Thyroid gland (tissue), 4 donors: ENCODE data around the gene JAG2. TPM values are rescaled to one million over a fixed set of nuclear protein-coding genes. Genes with fewer than 3 reads are reported as not detected.

ENCODE experiments used
- DNase-seq, 2 donors: peaks; one replicate each; pipeline ENCODE4 v3.0.0-alpha.2; 2019
- H3K27ac ChIP-seq, 3 donors: fragments of 200-600 bp; sonication (generic); 1 replicate in 2 of 3; 2 replicates in 1 of 3; pipeline ENCODE4 v1.5.1; 2016 to 2019; ENCODE audit warnings: mild to moderate bottlenecking in 1 of 3, moderate library complexity in 1 of 3
- H3K27me3 ChIP-seq: fragments of 200-600 bp; sonication (generic); one replicate; pipeline ENCODE4 v1.5.1; 2019
- H3K36me3 ChIP-seq, 2 donors: fragments of 200-600 bp; sonication (generic); one replicate each; pipeline ENCODE4 v1.5.1; 2016 to 2019
- H3K4me1 ChIP-seq, 2 donors: fragments of 200-600 bp; sonication (generic); one replicate each; pipeline ENCODE4 v1.5.1; 2017 to 2019
- H3K4me3 ChIP-seq, 3 donors: fragments of 200-600 bp; sonication (generic); replicated peaks in 1 of 3; 1 replicate in 2 of 3; 2 replicates in 1 of 3; pipeline ENCODE4 v1.5.1; 2016; ENCODE audit warnings: mild to moderate bottlenecking in 1 of 3
- H3K9me3 ChIP-seq: fragments of 200-600 bp; sonication (generic); one replicate; pipeline ENCODE4 v1.5.1; 2017
- CTCF ChIP-seq, 6 experiments: fragments of 200-600 bp in 3 of 6; fragments of 450-650 bp in 3 of 6; sonication (generic) in 3 of 6; IDR thresholded peaks; one replicate each; pipeline ENCODE4 v1.5.1; 2016 to 2019; ENCODE audit warnings: antibody characterized with exemption in 6 of 6, mild to moderate bottlenecking in 2 of 6, inconsistent platforms in 1 of 6, moderate library complexity in 1 of 6
- POLR2A ChIP-seq, 2 donors: fragments of 450-650 bp; IDR thresholded peaks; one replicate each; pipeline ENCODE4 v1.6.1; 2017; ENCODE audit warnings: antibody characterized with exemption in 2 of 2, mild to moderate bottlenecking in 2 of 2, moderate library complexity in 1 of 2
- WGBS, 2 donors: methylation state at CpG; one replicate each; pipeline ENCODE4 v1.1.5; 2017; 5-methylcytosine and 5-hydroxymethylcytosine counted together
- intact Hi-C: fragments of 100-400 bp; cut with DNase I; formaldehyde crosslinking; loops from one replicate; pipeline ENCODE4 v1.15.1; 2023
- total RNA-seq, 4 donors: library from RNA; depleted of rRNA; stranded (reverse); fragments of >200 nt; gene quantifications; one replicate each; pipeline ENCODE4 v1.2.3, GENCODE V29; 2016

JAG2 gene
- total RNA-seq, 4 donors from 2014 or later, result 3.9 to 10.7 (median 5.2) TPM

DNA sequence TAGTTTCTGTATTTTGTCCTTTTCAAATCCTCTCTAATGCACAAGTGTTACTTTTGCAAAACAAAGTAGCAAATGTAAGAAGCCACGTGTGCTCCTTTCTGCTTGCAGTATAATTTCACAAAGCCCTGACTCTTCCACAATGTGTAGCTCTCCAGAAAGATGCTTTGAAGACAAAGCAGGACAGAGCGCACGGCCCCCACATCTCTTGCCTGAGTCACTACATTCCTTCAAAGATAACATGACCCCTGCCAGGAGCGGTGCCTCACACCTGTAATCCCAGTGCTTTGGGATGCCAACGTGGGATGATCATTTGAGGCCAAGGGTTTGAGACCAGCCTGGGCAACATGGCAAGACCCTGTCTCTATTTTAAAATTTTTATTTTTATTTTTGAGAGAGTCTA is 40.5 kb downstream of the JAG2 start:
- no peaks in the 10 kb centered on the region for H3K9me3 ChIP-seq
- H3K4me3 ChIP-seq, result no peak overlapping the region
- no peaks in the 10 kb centered on the region for H3K27me3 ChIP-seq
- TF ChIP-seq CTCF (IDR thresholded peaks at IDR 0.05) (no peak), POLR2A (IDR thresholded peaks at IDR 0.05) (no peak)
- DNase-seq, result no peak
- 54 to 64% methylated on average over 5 of the region's 5 CpGs for WGBS, 2 donors
- H3K4me1 ChIP-seq, result no peaks in the 10 kb centered on the region
- intact Hi-C loops, result no loop called here
- no peaks in the 10 kb centered on the region for H3K36me3 ChIP-seq
- no peak overlapping the region for H3K27ac ChIP-seq

- H3K27ac ChIP-seq, result no peak overlapping the region
- intact Hi-C loops, result no loop called here
- no peaks in the 10 kb centered on the region for H3K9me3 ChIP-seq
- no peaks in the 10 kb centered on the region for H3K4me1 ChIP-seq
- TF ChIP-seq CTCF (IDR thresholded peaks at IDR 0.05) (no peak), POLR2A (IDR thresholded peaks at IDR 0.05) (no peak)
- DNase-seq, result no peak
- H3K4me3 ChIP-seq, result no peak overlapping the region
- 75 to 78% methylated on average over 8 to 9 of the region's 9 CpGs for WGBS, 2 donors
- H3K27me3 ChIP-seq, result no peaks in the 10 kb centered on the region
- no peaks in the 10 kb centered on the region for H3K36me3 ChIP-seq
Observed at GRCh38 chr14:105126981-105127329, 41.6 kb downstream of the JAG2 start.

DNA sequence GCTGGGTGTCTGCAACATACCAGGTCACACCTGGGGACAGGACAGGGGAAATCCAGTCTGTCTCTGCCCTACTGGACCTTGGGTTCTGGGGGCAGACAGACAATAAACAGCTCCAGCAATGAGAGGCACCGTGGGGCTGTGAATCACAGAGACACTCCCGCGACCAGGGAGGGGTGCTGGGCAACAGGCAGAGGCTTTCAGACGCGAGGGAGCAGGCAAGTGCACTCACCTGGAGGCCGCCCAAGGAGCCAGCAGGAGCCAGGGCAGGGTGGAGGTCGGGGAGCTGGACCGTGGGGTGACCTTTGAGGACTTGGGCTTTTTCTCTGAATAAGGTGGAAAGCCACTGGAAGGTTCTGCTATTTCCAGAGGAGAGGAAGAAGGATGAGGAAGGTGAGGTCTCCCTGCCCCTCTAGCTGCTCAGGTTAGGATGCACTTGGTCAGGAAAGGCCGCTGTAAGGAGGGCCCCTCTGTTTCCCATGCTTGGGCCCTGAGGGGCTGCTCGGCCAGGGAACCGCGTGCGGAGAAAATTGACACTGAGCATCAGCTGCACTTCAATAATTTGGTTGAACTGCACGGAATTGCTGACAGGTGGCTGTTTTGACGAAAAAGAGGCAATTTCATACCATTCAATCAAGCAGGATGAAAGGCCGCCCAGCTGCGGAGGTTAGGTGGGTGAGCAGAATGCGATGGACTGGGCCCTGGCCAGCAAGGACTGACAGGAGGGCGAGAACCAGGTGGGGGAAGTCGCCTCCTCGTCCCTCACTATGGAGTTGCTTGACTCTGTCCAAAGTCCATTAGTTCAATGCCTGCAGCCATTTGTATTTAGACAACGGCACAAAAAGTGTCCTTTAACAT is 42.2 kb downstream of the JAG2 start:
- intact Hi-C loops, result no loop called here
- H3K36me3 ChIP-seq, result no peaks in the 10 kb centered on the region
- WGBS, 2 donors, result 71 to 72% methylated on average over 20 to 22 of the region's 22 CpGs

DNA sequence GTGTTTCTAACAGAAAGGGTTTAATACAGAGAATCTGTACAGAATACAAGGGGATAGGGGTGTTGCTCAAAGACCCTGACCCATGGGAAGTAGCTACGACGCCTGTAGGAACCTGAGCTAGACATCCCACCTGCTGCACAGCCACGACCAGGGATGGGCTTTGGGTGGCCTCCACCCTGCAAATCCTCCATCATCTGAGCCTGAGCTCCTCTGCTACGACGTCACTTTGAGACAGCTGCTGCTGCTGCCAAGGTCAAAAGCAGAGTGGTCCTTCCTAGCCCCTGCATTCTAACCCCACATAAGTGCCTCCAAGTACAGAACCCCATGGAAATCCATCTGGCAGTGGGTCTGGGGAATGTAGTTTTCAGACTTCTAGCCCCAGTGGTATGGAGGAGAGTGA is 43.8 kb downstream of the JAG2 start:
- WGBS, 2 donors, result 78 to 85% methylated on average over 5 of the region's 5 CpGs
- no peak for DNase-seq
- intact Hi-C loops, result no loop called here
- H3K27ac ChIP-seq, result no peak overlapping the region
- H3K27me3 ChIP-seq, result no peaks in the 10 kb centered on the region
- no peaks in the 10 kb centered on the region for H3K4me1 ChIP-seq
- H3K36me3 ChIP-seq, result no peaks in the 10 kb centered on the region
- no peaks in the 10 kb centered on the region for H3K9me3 ChIP-seq
- no peak overlapping the region for H3K4me3 ChIP-seq
- TF ChIP-seq POLR2A (IDR thresholded peaks at IDR 0.05) (no peak), CTCF (IDR thresholded peaks at IDR 0.05) (no peak)

More for the DNA sequence above, 42.2 kb downstream of the JAG2 start:
- Histone ChIP-seq H3K4me1 (no peaks in the 10 kb centered on the region), H3K9me3 (no peaks in the 10 kb centered on the region), H3K27me3 (no peaks in the 10 kb centered on the region), H3K27ac (no peak overlapping the region), H3K4me3 (no peak overlapping the region)
- TF ChIP-seq CTCF (IDR thresholded peaks at IDR 0.05), result no peak
- TF ChIP-seq POLR2A (IDR thresholded peaks at IDR 0.05), result no peak
- no peak for DNase-seq

- no peak for TF ChIP-seq CTCF (IDR thresholded peaks at IDR 0.05)
- no peak for TF ChIP-seq POLR2A (IDR thresholded peaks at IDR 0.05)
- no peak overlapping the region for H3K27ac ChIP-seq
- H3K4me1 ChIP-seq, result no peaks in the 10 kb centered on the region
- no peak for DNase-seq
- H3K27me3 ChIP-seq, result no peaks in the 10 kb centered on the region
- H3K36me3 ChIP-seq, result no peaks in the 10 kb centered on the region
- no peaks in the 10 kb centered on the region for H3K9me3 ChIP-seq
- WGBS, 2 donors, result 68 to 79% methylated on average over 17 of the region's 17 CpGs
- intact Hi-C loops, result no loop called here
- H3K4me3 ChIP-seq, result no peak overlapping the region
Observed at GRCh38 chr14:105123981-105124765, 44.4 kb downstream of the JAG2 start.
